Frontal cortex (tissue), 4 donors: Measurements from ENCODE around the gene NR6A1. TPM values are rescaled to one million over a fixed set of nuclear protein-coding genes. Genes with fewer than 3 reads are reported as not detected.
"Not testable (repeated sequence)": the region's sequence is repeated elsewhere in the genome, so short reads cannot be mapped to it uniquely, and the experiment has no call there.

Source experiments
- DNase-seq, 2 donors: peaks; one replicate each; pipeline ENCODE4 v3.0.0; 2012; ENCODE audit warnings: low spot score in 2 of 2
- FAIRE-seq: peaks from 2 replicates; lab custom pipeline; 2012; peaks lifted over from hg19 to GRCh38; lab: Jason Lieb, UNC
- total RNA-seq: library from RNA; depleted of rRNA; stranded (reverse); fragments of >200 nt; gene quantifications from one replicate; pipeline ENCODE4 v1.2.3, GENCODE V29; 2014
- donor health status: control.
- donor health status: control.
- donor health status: control.

NR6A1 gene
- total RNA-seq, 1 donor from 2014 or later: 1.6 TPM

GRCh38 chr9:124764774-124765438, 6.2 kb downstream of the NR6A1 start:
- no peak for FAIRE-seq
- DNase-seq: no peak

- DNase-seq (no peak), FAIRE-seq (no peak)
Observed at GRCh38 chr9:124762633-124763032, 8.5 kb downstream of the NR6A1 start.

GRCh38 chr9:124761710-124762109, 9.4 kb downstream of the NR6A1 start:
- DNase-seq (no peak), FAIRE-seq (no peak)

GRCh38 chr9:124761196-124761595, 9.9 kb downstream of the NR6A1 start:
- DNase-seq (no peak), FAIRE-seq (no peak)

GRCh38 chr9:124760719-124761118, 10.4 kb downstream of the NR6A1 start:
- no peak for DNase-seq
- FAIRE-seq: no peak

GRCh38 chr9:124759327-124759726, 11.8 kb downstream of the NR6A1 start:
- no peak for DNase-seq

GRCh38 chr9:124758691-124759090, 12.4 kb downstream of the NR6A1 start:
- DNase-seq: no peak
- FAIRE-seq: no peak

More at GRCh38 chr9:124759327-124759726, 11.8 kb downstream of the NR6A1 start:
- FAIRE-seq: no peak

GRCh38 chr9:124758061-124758460, 13.1 kb downstream of the NR6A1 start:
- FAIRE-seq (no peak), DNase-seq (no peak)

GRCh38 chr9:124757616-124758015, 13.5 kb downstream of the NR6A1 start:
- FAIRE-seq: no peak
- no peak for DNase-seq

- no peak for DNase-seq
- no peak for FAIRE-seq
Observed at GRCh38 chr9:124756011-124756410, 15.1 kb downstream of the NR6A1 start.

- DNase-seq (no peak), FAIRE-seq (no peak)
Observed at GRCh38 chr9:124755061-124755460, 16.1 kb downstream of the NR6A1 start.

GRCh38 chr9:124754289-124754688, 16.8 kb downstream of the NR6A1 start:
- FAIRE-seq (no peak), DNase-seq (no peak)

GRCh38 chr9:124752967-124753366, 18.1 kb downstream of the NR6A1 start:
- FAIRE-seq: no peak
- no peak for DNase-seq

- FAIRE-seq: no peak
Observed at GRCh38 chr9:124749781-124750180, 21.3 kb downstream of the NR6A1 start.

GRCh38 chr9:124749284-124749683, 21.8 kb downstream of the NR6A1 start:
- DNase-seq: no peak
- FAIRE-seq: no peak

More at GRCh38 chr9:124749781-124750180, 21.3 kb downstream of the NR6A1 start:
- DNase-seq: no peak

- FAIRE-seq (no peak), DNase-seq (no peak)
Observed at GRCh38 chr9:124747065-124747464, 24.0 kb downstream of the NR6A1 start.

GRCh38 chr9:124743686-124744348, 27.3 kb downstream of the NR6A1 start:
- FAIRE-seq (no peak), DNase-seq (no peak)

GRCh38 chr9:124742940-124743339, 28.2 kb downstream of the NR6A1 start:
- no peak for DNase-seq
- no peak for FAIRE-seq

GRCh38 chr9:124741662-124742061, 29.4 kb downstream of the NR6A1 start:
- no peak for FAIRE-seq
- DNase-seq: no peak

GRCh38 chr9:124741149-124741548, 30.0 kb downstream of the NR6A1 start:
- no peak for DNase-seq
- FAIRE-seq: no peak

GRCh38 chr9:124739360-124739759, 31.8 kb downstream of the NR6A1 start:
- DNase-seq: no peak
- no peak for FAIRE-seq

- DNase-seq, FAIRE-seq: not testable (repeated sequence)
Observed at GRCh38 chr9:124738075-124738474, 33.0 kb downstream of the NR6A1 start.
